T47D (cell line): ENCODE measurements around the gene LTBP1.

Experiments used
- DNase-seq, 2 experiments: peaks; one replicate each; pipeline versions ENCODE4 v3.0.0 to v3.0.0-alpha.2; 2011 to 2012; ENCODE audit warnings: low read depth in 1 of 2, low spot score in 1 of 2
- JUND ChIP-seq: IDR thresholded peaks from 2 replicates; pipeline ENCODE4 v1.6.1; 2012; ENCODE audit warnings: low read depth
- in situ Hi-C: cut with HindIII; loops from 2 replicates; pipeline ENCODE4 v1.10.0; 2016; ENCODE audit warnings: low sequenced_read_pairs, low pct_unique_long_range_greater_than_20kb

LTBP1 gene

GRCh38 chr2:33014268-33014667 lies 67.5 kb downstream of the LTBP1 start:
- in situ Hi-C loops = no loop called here

GRCh38 chr2:33015421-33016142 lies 68.8 kb downstream of the LTBP1 start:
- TF ChIP-seq JUND = no peak
- in situ Hi-C loops = no loop called here
- no peak for DNase-seq

More at GRCh38 chr2:33014268-33014667, 67.5 kb downstream of the LTBP1 start:
- no peak for TF ChIP-seq JUND
- no peak for DNase-seq

- TF ChIP-seq JUND = no peak
- no peak for DNase-seq
- in situ Hi-C loops = no loop called here
Observed at GRCh38 chr2:33018271-33018670, 71.5 kb downstream of the LTBP1 start.

GRCh38 chr2:33019796-33020195 lies 73.0 kb downstream of the LTBP1 start:
- no peak for DNase-seq
- in situ Hi-C loops = no loop called here
- no peak for TF ChIP-seq JUND

- DNase-seq = no peak
- TF ChIP-seq JUND = no peak
- in situ Hi-C loops = no loop called here
Observed at GRCh38 chr2:33020883-33021282, 74.1 kb downstream of the LTBP1 start.

- no peak for DNase-seq
- in situ Hi-C loops = no loop called here
- no peak for TF ChIP-seq JUND
Observed at GRCh38 chr2:33021542-33022227, 74.9 kb downstream of the LTBP1 start.

GRCh38 chr2:33022395-33022985 lies 75.7 kb downstream of the LTBP1 start:
- in situ Hi-C loops = no loop called here
- no peak for TF ChIP-seq JUND
- DNase-seq = no peak

- in situ Hi-C loops = no loop called here
- DNase-seq = no peak
- no peak for TF ChIP-seq JUND
Observed at GRCh38 chr2:33022989-33023727, 76.4 kb downstream of the LTBP1 start.

GRCh38 chr2:33023728-33024500 lies 77.2 kb downstream of the LTBP1 start:
- in situ Hi-C loops = no loop called here
- no peak for TF ChIP-seq JUND
- no peak for DNase-seq

GRCh38 chr2:33024758-33025157 lies 78.0 kb downstream of the LTBP1 start:
- in situ Hi-C loops = no loop called here
- no peak for DNase-seq

GRCh38 chr2:33029459-33029858 lies 82.7 kb downstream of the LTBP1 start:
- in situ Hi-C loops = no loop called here
- no peak for DNase-seq
- TF ChIP-seq JUND = no peak

More at GRCh38 chr2:33024758-33025157, 78.0 kb downstream of the LTBP1 start:
- no peak for TF ChIP-seq JUND

GRCh38 chr2:33029926-33030325 lies 83.2 kb downstream of the LTBP1 start:
- no peak for DNase-seq
- TF ChIP-seq JUND = no peak
- in situ Hi-C loops = no loop called here

- in situ Hi-C loops = no loop called here
- DNase-seq = no peak
- no peak for TF ChIP-seq JUND
Observed at GRCh38 chr2:33030326-33030725, 83.6 kb downstream of the LTBP1 start.
